Activated CD8-positive, alpha-beta memory T cell treated with anti-CD3 and anti-CD28 coated beads, Interleukin-2, amount 50 U/mL, for 1 hour (primary cell): ENCODE data around the gene SRBD1.

ENCODE experiments used
- DNase-seq: peaks from one replicate; pipeline ENCODE4 v3.0.0-alpha.2; 2020; ENCODE audit errors: extremely low read depth

The SRBD1 gene

DNA sequence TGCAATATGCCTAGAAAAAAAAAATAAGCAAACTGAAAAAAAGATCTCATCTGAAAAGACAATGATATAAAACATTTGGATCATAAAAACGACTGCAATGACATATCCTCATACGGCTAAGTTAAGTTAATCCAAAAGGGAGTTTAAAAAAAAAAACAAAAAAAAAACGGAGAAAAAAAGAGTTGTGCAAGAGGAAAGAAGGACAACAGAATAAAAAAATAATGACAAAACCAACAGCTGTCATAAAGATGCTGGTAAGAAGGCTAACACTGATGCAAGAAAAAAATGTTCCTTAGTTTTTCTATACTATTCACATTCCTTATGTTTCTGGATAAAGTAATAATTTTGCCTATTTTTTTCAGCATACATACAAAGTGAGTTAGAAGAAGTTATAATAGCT is 192.5 kb downstream of the SRBD1 start:
- DNase-seq: no peak

GRCh38 chr2:45415534-45416123 is 195.4 kb downstream of the SRBD1 start:
- DNase-seq: no peak

DNA sequence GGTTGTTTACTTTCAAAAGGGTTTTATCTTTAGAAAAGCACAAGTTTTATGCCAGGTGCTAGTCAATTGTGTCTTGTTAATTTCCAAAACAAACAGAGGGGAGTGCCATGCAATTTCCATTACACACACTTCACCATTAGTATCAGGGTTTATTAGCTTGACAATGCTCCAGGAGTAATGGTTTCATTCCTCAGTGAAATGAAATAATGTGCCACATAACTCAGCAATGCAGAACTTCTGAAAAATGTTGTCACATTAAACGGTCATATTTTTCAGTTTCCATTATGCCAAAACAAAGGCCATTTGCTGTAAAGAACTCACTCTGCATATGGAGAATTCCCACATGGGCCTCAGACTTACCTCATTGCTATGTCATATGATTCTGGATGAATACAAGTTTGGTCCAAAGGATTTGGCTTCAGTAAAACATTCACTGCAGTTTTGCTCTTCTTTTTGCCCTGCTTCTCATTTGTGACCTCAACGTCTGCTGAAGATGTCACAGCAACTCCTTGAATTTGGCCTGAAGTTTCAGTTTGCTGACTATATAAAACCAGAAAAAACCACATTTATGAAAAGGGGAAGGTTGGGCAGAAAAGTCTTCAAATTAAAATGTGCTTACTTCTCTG is 198.2 kb downstream of the SRBD1 start:
- DNase-seq: no peak

GRCh38 chr2:45409677-45410076 is 201.4 kb downstream of the SRBD1 start:
- DNase-seq: no peak

- no peak for DNase-seq
Measured at GRCh38 chr2:45406621-45407020, 204.4 kb downstream of the SRBD1 start.

GRCh38 chr2:45404807-45405297 is 206.2 kb downstream of the SRBD1 start:
- DNase-seq: no peak

DNA sequence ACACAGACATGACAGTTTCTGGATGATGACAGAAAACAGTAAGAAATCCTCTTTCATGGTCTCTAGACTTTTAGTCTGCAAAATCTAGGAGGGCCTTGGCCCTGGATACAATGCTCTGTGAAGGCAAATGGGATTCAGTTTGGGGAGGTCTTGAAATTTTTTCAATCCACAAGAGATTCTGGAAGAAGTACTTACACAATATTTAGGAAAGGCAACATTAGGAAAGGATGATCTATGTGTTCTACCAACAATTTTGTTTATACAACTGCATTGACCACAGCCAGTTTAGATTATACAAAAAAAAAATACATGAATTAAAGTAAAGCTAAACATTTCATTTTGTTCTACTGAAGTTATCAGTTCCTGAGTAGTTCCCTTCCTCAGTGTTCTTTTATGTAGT is 208.0 kb downstream of the SRBD1 start:
- DNase-seq: no peak

DNA sequence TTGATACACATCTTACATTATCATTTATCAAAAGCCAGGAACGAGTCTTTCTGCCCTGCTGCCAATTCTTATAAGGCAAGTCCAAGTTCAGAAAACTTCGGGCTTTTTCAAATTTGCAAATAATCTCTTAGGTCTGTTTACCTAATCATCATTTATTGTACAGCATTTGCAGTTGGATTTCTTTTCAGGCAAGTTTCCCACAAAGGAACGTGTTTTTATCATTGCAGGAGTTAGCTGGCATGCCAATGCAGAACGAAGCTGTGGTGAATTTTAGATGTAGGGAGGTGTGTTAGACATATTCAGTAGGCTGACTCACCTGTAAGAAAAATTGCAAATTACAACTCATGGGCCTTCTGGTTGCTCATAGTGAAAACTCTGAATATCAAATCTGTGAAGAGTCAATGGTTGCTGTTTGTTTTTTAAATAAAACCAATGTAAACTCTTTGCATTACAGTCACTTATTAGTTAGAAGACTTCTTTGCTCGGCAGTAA is 209.6 kb downstream of the SRBD1 start:
- DNase-seq: no peak

GRCh38 chr2:45399040-45399784 is 211.9 kb downstream of the SRBD1 start:
- DNase-seq: no peak

- DNase-seq: no peak
Measured at GRCh38 chr2:45397292-45397691, 213.8 kb downstream of the SRBD1 start.

- DNase-seq: no peak
Measured at GRCh38 chr2:45396671-45397070, 214.4 kb downstream of the SRBD1 start.

DNA sequence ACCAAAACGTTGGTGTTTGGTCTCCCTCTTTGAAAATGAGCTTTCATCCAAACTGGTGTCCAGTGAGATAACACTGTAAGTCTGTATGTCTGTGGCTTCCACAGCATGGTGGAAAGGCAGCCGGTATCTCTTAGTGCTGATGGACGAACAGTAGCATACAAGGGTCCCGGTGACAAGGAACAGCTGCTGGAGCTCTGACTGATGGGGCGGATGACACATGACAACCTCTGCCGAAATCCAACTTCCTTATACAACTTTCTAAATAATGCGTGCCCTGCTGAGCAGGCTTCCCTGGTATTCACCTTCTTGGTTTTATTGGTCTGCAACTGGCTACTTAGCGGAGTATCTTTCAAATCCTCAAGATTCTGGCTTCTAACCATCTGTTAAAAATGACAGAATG is 216.2 kb downstream of the SRBD1 start:
- no peak for DNase-seq

DNA sequence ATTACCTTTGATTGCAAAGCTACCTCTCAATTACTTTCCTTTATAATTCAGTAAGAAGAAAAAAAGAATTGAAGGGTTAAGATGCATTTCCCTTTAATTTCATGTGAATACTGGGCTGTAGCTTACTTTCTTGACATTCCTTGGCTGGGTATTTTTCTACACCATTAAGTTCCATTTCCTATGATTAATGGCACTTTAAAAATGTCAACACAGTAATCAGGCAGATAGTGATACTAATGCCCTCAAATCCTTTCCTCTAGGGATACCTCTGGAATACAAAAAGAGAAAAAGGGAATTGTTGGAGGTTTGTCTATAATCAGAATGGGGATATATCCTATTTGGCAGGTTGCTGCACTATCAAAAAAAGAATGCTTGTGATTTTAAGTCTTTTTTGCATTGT is 216.9 kb downstream of the SRBD1 start:
- DNase-seq: no peak

DNA sequence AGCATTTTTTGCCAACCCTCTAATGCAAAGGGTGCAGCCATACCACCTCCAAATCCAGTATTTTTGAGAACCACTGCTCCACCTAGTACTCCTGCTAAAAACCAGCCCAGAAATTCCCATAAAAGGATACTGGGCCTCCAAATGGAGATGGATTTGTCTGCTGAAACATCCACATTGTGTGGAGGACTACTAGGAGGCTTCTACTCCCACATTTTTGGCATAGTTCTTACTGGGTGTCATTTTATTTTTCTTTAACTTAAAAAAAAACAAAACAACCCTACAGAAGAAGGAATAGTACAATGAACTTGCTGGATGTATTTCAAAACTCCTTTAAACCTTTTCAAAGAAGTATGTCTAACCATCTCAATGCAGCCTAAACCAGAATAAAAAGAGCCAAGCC is 219.2 kb downstream of the SRBD1 start:
- no peak for DNase-seq

DNA sequence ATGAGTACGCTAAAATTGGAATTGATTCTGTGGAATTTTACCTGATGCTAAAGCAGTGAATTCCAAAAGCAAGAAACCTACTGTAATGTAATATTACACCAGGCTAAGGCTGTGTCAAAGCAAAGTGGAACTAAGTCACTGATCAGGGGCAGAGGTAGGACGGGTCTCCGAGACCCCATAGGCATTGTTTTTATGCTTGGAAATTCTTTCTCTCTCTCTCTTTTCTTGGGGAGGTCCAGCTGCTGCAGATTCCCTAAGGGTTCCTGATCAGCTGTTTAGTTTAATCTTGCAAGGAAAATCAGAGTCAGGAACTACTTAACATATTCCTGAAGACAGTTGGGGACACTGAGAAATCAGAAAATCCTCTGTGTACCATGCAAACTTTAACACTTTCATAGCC is 220.2 kb downstream of the SRBD1 start:
- no peak for DNase-seq

GRCh38 chr2:45390441-45390840 is 220.6 kb downstream of the SRBD1 start:
- DNase-seq: no peak

DNA sequence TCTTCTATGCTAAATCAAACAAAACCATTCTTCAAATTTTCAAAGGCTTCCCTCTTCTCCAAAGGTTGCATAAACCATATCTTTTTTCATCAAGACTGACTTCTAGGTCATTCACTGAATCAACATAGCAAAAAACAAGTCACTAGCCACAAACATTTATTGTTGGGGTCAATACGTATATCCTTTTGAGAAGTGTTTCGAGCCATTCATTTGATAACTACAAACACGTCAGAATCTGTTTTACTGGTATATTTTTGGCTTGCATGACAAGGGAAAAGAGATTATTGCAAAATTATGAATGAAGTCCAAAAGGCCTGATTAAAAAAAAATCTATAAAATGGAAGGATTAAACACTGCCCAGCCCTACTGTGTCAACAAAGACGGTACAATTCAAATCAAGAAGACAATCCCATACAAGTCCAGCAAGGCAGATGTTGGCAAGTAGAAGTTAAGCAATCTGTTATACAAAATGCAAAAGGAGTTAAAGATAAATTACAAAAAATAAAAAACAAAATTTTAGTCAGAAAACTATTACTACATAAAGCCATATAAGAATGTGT is 222.4 kb downstream of the SRBD1 start:
- DNase-seq: no peak

GRCh38 chr2:45382744-45383143 is 228.3 kb downstream of the SRBD1 start:
- no peak for DNase-seq

DNA sequence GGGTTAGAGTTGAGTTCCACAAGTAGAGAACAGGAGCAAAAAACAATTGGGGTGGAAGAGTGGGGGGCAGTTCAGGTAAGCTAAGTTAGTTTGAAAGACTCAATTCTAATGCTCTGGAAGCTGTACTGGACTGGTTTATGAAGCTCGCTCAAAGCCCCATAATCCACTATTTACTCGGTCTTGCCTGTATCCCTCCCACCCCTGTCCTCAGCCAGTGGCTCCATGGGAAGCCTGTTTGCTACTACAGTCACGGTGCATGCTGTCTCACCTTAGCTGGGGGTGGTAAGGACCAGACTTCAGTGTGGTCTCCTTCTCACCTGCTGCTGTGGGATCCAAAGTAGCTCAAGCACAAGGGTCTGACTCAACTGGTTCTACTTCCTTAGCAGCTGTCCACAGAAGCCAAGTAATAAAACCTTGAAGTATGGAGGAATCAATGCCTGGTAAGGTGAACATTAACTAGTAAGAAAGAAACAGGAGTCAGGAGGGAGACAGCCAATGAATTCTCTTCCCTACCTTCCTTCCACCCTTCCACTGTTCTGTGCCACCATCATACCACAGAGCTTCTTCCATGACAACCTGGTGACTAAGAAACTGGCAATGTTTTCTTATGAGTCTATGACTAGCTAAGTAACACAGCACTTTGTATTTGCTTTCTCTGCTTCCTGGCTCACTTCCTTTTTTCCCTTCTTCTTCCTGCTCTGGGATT is 230.8 kb downstream of the SRBD1 start:
- DNase-seq: no peak

- no peak for DNase-seq
Measured at GRCh38 chr2:45379399-45380087, 231.5 kb downstream of the SRBD1 start.

GRCh38 chr2:45373534-45373933 is 237.5 kb downstream of the SRBD1 start:
- DNase-seq: no peak
